GM12878 (cell line): ENCODE data around the gene MRPL34. TPM values are rescaled to one million over a fixed set of nuclear protein-coding genes. Genes with fewer than 3 reads are reported as not detected.

Source experiments
- BMI1 ChIP-seq: fragments of 450-650 bp; IDR thresholded peaks from 2 replicates; pipeline ENCODE4 v1.6.1; 2016; ENCODE audit warnings: mild to moderate bottlenecking, moderate library complexity, borderline replicate concordance
- CHD1 ChIP-seq: IDR thresholded peaks from 2 replicates; pipeline ENCODE4 v1.6.1; 2012; ENCODE audit warnings: low read depth, low read length, improper control_type of control experiment
- EP300 ChIP-seq, 2 experiments: fragments of 150-350 bp in 1 of 2; IDR thresholded peaks; 2 replicates each; pipeline ENCODE4 v1.6.1; 2011 to 2012; ENCODE audit warnings: low read depth in 2 of 2, low read length in 2 of 2, borderline replicate concordance in 1 of 2, improper control_type of control experiment in 1 of 2, inconsistent platforms in 1 of 2; ENCODE audit not compliant: control insufficient read depth in 1 of 2
- ESRRA ChIP-seq: IDR thresholded peaks from 2 replicates; pipeline ENCODE4 v1.6.1; 2012; ENCODE audit warnings: mild to moderate bottlenecking, low read length, improper control_type of control experiment
- ETV6 ChIP-seq, 2 experiments: fragments of 450-650 bp in 1 of 2; IDR thresholded peaks in 1 of 2; conservative IDR thresholded peaks in 1 of 2; 2 replicates each; pipeline ENCODE4 v1.6.1; 2014; ENCODE audit warnings: antibody characterized with exemption in 1 of 2, borderline replicate concordance in 1 of 2, low read depth in 1 of 2, mild to moderate bottlenecking in 1 of 2, moderate library complexity in 1 of 2
- EZH2 ChIP-seq: IDR thresholded peaks from 2 replicates; pipeline ENCODE4 v1.6.1; 2012; ENCODE audit warnings: low read depth, mild to moderate bottlenecking, control low read depth, inconsistent platforms, low read length, borderline replicate concordance; ENCODE audit not compliant: control insufficient read depth
- GATAD2B ChIP-seq: fragments of 450-650 bp; conservative IDR thresholded peaks from 2 replicates; pipeline ENCODE4 v1.6.1; 2017; ENCODE audit warnings: low read depth, mild to moderate bottlenecking, moderate library complexity
- HDAC6 ChIP-seq: fragments of 200-600 bp; sonication (generic); IDR thresholded peaks from one replicate; pipeline ENCODE4 v1.8.0; 2017; ENCODE audit warnings: antibody characterized with exemption; ENCODE audit not compliant: unreplicated experiment
- HDGF ChIP-seq: fragments of 450-650 bp; IDR thresholded peaks from 2 replicates; pipeline ENCODE4 v1.6.1; 2016; ENCODE audit warnings: antibody characterized with exemption
- KLF5 ChIP-seq: fragments of 450-650 bp; IDR thresholded peaks from 2 replicates; pipeline ENCODE4 v1.6.1; 2014; ENCODE audit warnings: mild to moderate bottlenecking; ENCODE audit not compliant: partially characterized antibody
- MEF2B ChIP-seq: fragments of 450-650 bp; IDR thresholded peaks from 2 replicates; pipeline ENCODE4 v1.6.1; 2018; ENCODE audit warnings: mild to moderate bottlenecking, moderate library complexity; ENCODE audit not compliant: partially characterized antibody, poor library complexity, severe bottlenecking
- NFYA ChIP-seq: IDR thresholded peaks from 2 replicates; pipeline ENCODE4 v1.6.1; 2011; ENCODE audit warnings: low read depth, mild to moderate bottlenecking, low read length, improper control_type of control experiment, borderline replicate concordance
- RBBP5 ChIP-seq: fragments of 200-600 bp; sonication (generic); conservative IDR thresholded peaks from 2 replicates; pipeline ENCODE4 v1.6.1; 2016
- RFX5 ChIP-seq: IDR thresholded peaks from 2 replicates; pipeline ENCODE4 v1.6.1; 2011; ENCODE audit warnings: low read depth, low read length, improper control_type of control experiment
- SMAD5 ChIP-seq: IDR thresholded peaks from 2 replicates; pipeline ENCODE4 v1.6.1; 2016; ENCODE audit warnings: antibody characterized with exemption, low read depth
- SMARCA5 ChIP-seq: fragments of 450-650 bp; IDR thresholded peaks from 2 replicates; pipeline ENCODE4 v1.6.1; 2017; ENCODE audit warnings: mild to moderate bottlenecking
- TCF12 ChIP-seq: IDR thresholded peaks from 2 replicates; pipeline ENCODE4 v1.6.1; 2011; ENCODE audit warnings: low read depth, mild to moderate bottlenecking, low read length
- ZNF217 ChIP-seq: fragments of 450-650 bp; IDR thresholded peaks from 2 replicates; pipeline ENCODE4 v1.6.1; 2017; ENCODE audit warnings: antibody characterized with exemption, mild to moderate bottlenecking
- ZNF622 ChIP-seq: fragments of 450-650 bp; IDR thresholded peaks from 2 replicates; pipeline ENCODE4 v1.6.1; 2017; ENCODE audit warnings: mild to moderate bottlenecking, inconsistent platforms
- polyA plus RNA-seq, 11 experiments: library from polyadenylated mRNA; depleted of rRNA in 4 of 11; unstranded in 6 of 11; stranded (reverse) in 5 of 11; fragments of >200 nt; fragmentation: Nextera tagmentation in 4 of 11; fragmentation: Illumina TruSeq in 1 of 11; extraction: Ambion mirVana in 4 of 11; extraction: Trizol in 1 of 11; gene quantifications; 1 replicate in 1 of 11; 2 replicates in 10 of 11; pipeline versions ENCODE4 v1.2.1 to v1.2.3, GENCODE V29; 2011 to 2016; ENCODE audit warnings: inconsistent platforms in 2 of 11, missing spikeins in 2 of 11, low read depth in 1 of 11
- total RNA-seq, 4 experiments: library from RNA; depleted of rRNA in 3 of 4; stranded (reverse); fragments of >200 nt in 3 of 4; fragmentation: Illumina TruSeq in 1 of 4; extraction: Trizol in 1 of 4; gene quantifications; 2 replicates each; pipeline versions ENCODE4 v1.2.1 to v1.2.3, GENCODE V29; 2013 to 2021
- TF ChIP-seq, protein P1 (sequence below): fragments of 150-350 bp; IDR thresholded peaks from 2 replicates; pipeline ENCODE4 v1.6.1; 2014; ENCODE audit warnings: mild to moderate bottlenecking, low read depth, low read length
- TF ChIP-seq, protein P2 (sequence below): fragments of 450-650 bp; formaldehyde crosslinking; IDR thresholded peaks from 2 replicates; pipeline ENCODE4 v1.4.0; 2022; ENCODE audit warnings: mild to moderate bottlenecking, moderate library complexity
- TF ChIP-seq, protein P3 (sequence below): IDR thresholded peaks from 2 replicates; pipeline ENCODE4 v1.6.1; 2012; ENCODE audit warnings: low read depth, low read length, improper control_type of control experiment
- TF ChIP-seq, protein P4 (sequence below): fragments of 450-650 bp; IDR thresholded peaks from 2 replicates; pipeline ENCODE4 v1.6.1; 2014; ENCODE audit warnings: mild to moderate bottlenecking

Gene MRPL34
- total and polyA plus RNA-seq, 10 of the 15 experiments (the other 5 are each of a cell fraction or from before 2014, with no cell fraction given): 8.6 to 198 (median 78.6) TPM

DNA sequence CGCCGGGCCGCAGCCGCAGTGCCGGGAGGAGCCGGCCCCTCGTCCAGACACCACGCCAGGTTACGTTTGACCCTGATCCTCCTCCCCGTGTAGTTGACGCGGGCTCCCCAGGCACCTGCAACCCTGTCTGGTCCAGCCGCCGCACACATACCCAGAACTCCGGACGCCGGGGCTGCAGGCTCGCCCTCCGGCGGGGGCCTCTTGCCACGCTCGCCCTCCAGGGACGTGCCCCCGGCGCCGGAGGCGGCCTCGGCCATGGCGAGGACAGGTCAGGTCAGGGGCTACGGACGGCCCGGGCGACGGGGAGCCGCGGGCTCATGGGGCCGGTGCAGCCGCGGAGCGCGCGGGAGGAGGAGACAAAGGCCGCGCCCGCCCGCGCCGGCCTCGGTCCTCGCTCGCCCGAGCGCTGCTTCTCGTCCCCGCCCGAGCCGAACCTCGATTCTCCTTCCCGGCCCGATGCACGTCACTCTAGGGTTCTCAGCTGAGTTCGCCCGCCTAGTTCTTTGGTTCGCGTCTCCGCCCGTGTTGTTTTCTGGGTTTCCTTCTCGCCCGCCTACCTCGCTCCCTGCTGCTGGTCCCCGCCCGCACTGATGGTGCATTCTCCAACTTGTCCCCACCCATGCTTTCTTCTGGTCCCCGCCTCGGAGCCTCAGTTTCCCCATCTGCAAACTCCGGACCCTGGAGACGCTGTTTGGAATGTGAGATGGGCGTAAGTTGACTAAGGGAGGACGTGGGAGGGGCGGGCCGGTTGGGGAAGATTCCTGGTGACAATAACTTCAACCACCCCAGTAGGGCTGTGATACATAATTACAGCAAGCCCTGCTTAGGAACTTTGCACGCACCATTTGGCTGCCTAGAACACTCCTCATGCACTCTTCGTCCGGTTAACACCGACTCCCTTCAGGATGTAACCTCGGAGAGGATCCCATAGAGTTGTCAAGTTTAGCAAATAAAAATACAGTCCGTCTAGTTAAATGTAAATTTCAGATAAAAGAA is 29.0 kb downstream of the MRPL34 start, which contains the start of gene ANO8 (continued):
- TF ChIP-seq, protein P1, sequence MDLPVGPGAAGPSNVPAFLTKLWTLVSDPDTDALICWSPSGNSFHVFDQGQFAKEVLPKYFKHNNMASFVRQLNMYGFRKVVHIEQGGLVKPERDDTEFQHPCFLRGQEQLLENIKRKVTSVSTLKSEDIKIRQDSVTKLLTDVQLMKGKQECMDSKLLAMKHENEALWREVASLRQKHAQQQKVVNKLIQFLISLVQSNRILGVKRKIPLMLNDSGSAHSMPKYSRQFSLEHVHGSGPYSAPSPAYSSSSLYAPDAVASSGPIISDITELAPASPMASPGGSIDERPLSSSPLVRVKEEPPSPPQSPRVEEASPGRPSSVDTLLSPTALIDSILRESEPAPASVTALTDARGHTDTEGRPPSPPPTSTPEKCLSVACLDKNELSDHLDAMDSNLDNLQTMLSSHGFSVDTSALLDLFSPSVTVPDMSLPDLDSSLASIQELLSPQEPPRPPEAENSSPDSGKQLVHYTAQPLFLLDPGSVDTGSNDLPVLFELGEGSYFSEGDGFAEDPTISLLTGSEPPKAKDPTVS: 0 out of 2 replicates have a peak, but pooled peaks have one; percentile 12
- TF ChIP-seq RFX5 (peak; percentile 55), BMI1 (no peak), RBBP5 (no peak), HDAC6 (no peak), CHD1 (no peak), ESRRA (no peak), GATAD2B (peak; percentile 94), KLF5 (peak; percentile 75), ZNF217 (peak; percentile 100), SMARCA5 (peak; percentile 77), HDGF (peak; percentile 85; the same call in 1 of the 2 replicates), NFYA (no peak), SMAD5 (no peak), MEF2B (no peak), TCF12 (0 out of 2 replicates have a peak, but pooled peaks have one; percentile 45), ZNF622 (no peak), ETV6 (conservative IDR thresholded peaks at IDR 0.05 in 1 of 2, IDR thresholded peaks at IDR 0.05 in 1 of 2; ENCODE audit: borderline replicate concordance in 1 of 2, low read depth in 1 of 2) (no peak), EP300 (IDR thresholded peaks at IDR 0.05; ENCODE audit: borderline replicate concordance in 1 of 2, control insufficient read depth in 1 of 2, low read depth in 2 of 2, low read length in 2 of 2) (no peak), EZH2 (no peak)
- TF ChIP-seq, protein P2, sequence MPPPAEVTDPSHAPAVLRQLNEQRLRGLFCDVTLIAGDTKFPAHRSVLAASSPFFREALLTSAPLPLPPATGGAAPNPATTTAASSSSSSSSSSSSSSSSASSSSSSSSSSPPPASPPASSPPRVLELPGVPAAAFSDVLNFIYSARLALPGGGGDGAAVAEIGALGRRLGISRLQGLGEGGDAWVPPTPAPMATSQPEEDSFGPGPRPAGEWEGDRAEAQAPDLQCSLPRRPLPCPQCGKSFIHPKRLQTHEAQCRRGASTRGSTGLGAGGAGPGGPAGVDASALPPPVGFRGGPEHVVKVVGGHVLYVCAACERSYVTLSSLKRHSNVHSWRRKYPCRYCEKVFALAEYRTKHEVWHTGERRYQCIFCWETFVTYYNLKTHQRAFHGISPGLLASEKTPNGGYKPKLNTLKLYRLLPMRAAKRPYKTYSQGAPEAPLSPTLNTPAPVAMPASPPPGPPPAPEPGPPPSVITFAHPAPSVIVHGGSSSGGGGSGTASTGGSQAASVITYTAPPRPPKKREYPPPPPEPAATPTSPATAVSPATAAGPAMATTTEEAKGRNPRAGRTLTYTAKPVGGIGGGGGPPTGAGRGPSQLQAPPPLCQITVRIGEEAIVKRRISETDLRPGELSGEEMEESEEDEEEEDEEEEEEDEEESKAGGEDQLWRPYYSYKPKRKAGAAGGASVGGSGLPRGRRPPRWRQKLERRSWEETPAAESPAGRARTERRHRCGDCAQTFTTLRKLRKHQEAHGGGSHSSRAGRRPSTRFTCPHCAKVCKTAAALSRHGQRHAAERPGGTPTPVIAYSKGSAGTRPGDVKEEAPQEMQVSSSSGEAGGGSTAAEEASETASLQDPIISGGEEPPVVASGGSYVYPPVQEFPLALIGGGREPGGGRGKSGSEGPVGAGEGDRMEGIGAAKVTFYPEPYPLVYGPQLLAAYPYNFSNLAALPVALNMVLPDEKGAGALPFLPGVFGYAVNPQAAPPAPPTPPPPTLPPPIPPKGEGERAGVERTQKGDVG: no peak
- TF ChIP-seq, protein P3, sequence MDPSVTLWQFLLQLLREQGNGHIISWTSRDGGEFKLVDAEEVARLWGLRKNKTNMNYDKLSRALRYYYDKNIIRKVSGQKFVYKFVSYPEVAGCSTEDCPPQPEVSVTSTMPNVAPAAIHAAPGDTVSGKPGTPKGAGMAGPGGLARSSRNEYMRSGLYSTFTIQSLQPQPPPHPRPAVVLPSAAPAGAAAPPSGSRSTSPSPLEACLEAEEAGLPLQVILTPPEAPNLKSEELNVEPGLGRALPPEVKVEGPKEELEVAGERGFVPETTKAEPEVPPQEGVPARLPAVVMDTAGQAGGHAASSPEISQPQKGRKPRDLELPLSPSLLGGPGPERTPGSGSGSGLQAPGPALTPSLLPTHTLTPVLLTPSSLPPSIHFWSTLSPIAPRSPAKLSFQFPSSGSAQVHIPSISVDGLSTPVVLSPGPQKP: peak; percentile 61; the same call in 1 of the 2 replicates
- TF ChIP-seq, protein P4, sequence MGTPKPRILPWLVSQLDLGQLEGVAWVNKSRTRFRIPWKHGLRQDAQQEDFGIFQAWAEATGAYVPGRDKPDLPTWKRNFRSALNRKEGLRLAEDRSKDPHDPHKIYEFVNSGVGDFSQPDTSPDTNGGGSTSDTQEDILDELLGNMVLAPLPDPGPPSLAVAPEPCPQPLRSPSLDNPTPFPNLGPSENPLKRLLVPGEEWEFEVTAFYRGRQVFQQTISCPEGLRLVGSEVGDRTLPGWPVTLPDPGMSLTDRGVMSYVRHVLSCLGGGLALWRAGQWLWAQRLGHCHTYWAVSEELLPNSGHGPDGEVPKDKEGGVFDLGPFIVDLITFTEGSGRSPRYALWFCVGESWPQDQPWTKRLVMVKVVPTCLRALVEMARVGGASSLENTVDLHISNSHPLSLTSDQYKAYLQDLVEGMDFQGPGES: no peak
